ENCODE measurements around the gene WDR19. TPM values are rescaled to one million over a fixed set of nuclear protein-coding genes. Genes with fewer than 3 reads are reported as not detected.

Gene WDR19
- polyA plus RNA-seq, 1 of the 3 experiments (the other 2 are of a cell fraction): 23.3 TPM

DNA sequence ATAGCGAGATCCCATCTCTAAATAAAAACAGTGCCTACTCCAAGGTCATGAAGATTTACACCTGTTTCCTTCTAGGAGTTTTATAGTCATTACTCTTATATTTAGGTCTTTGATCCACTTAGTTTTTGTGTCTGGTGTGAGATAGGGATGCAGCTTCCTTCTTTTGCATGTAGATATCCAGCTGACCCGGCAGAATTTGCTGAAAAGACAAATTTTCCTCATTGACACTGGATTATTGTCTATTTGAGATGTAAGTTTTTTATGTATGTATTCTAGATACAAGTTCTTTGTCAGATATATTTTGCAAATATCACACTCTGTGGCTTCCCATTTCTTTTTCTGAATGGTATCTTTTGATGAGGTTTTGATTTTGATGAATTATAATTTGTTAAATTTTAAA lies 98.4 kb downstream of the WDR19 start (continued):
- TF ChIP-seq, protein P1, sequence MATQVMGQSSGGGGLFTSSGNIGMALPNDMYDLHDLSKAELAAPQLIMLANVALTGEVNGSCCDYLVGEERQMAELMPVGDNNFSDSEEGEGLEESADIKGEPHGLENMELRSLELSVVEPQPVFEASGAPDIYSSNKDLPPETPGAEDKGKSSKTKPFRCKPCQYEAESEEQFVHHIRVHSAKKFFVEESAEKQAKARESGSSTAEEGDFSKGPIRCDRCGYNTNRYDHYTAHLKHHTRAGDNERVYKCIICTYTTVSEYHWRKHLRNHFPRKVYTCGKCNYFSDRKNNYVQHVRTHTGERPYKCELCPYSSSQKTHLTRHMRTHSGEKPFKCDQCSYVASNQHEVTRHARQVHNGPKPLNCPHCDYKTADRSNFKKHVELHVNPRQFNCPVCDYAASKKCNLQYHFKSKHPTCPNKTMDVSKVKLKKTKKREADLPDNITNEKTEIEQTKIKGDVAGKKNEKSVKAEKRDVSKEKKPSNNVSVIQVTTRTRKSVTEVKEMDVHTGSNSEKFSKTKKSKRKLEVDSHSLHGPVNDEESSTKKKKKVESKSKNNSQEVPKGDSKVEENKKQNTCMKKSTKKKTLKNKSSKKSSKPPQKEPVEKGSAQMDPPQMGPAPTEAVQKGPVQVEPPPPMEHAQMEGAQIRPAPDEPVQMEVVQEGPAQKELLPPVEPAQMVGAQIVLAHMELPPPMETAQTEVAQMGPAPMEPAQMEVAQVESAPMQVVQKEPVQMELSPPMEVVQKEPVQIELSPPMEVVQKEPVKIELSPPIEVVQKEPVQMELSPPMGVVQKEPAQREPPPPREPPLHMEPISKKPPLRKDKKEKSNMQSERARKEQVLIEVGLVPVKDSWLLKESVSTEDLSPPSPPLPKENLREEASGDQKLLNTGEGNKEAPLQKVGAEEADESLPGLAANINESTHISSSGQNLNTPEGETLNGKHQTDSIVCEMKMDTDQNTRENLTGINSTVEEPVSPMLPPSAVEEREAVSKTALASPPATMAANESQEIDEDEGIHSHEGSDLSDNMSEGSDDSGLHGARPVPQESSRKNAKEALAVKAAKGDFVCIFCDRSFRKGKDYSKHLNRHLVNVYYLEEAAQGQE (IDR thresholded peaks at IDR 0.05; ENCODE audit: low read depth, low read length): no peak
- TF ChIP-seq EZH2phosphoT487 (IDR thresholded peaks at IDR 0.05; ENCODE audit: borderline replicate concordance, low read depth) (no peak), EP300 (IDR thresholded peaks at IDR 0.05; ENCODE audit: borderline replicate concordance in 1 of 2, low read depth in 1 of 2, low read length in 1 of 2) (no peak), RCOR1 (IDR thresholded peaks at IDR 0.05; ENCODE audit: low read length) (no peak), JUND (IDR thresholded peaks at IDR 0.05) (no peak), TCF12 (IDR thresholded peaks at IDR 0.05) (no peak), FOSL2 (IDR thresholded peaks at IDR 0.05; ENCODE audit: borderline replicate concordance, low read depth) (no peak), RXRA (IDR thresholded peaks at IDR 0.05; ENCODE audit: borderline replicate concordance, low read depth) (no peak), FOXJ3 (CRISPR knock-in tag; IDR thresholded peaks at IDR 0.05) (no peak)
- TF ChIP-seq, protein P2, sequence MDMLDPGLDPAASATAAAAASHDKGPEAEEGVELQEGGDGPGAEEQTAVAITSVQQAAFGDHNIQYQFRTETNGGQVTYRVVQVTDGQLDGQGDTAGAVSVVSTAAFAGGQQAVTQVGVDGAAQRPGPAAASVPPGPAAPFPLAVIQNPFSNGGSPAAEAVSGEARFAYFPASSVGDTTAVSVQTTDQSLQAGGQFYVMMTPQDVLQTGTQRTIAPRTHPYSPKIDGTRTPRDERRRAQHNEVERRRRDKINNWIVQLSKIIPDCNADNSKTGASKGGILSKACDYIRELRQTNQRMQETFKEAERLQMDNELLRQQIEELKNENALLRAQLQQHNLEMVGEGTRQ (IDR thresholded peaks at IDR 0.05; ENCODE audit: borderline replicate concordance, low read depth, low read length): no peak
- TF ChIP-seq, protein P3, sequence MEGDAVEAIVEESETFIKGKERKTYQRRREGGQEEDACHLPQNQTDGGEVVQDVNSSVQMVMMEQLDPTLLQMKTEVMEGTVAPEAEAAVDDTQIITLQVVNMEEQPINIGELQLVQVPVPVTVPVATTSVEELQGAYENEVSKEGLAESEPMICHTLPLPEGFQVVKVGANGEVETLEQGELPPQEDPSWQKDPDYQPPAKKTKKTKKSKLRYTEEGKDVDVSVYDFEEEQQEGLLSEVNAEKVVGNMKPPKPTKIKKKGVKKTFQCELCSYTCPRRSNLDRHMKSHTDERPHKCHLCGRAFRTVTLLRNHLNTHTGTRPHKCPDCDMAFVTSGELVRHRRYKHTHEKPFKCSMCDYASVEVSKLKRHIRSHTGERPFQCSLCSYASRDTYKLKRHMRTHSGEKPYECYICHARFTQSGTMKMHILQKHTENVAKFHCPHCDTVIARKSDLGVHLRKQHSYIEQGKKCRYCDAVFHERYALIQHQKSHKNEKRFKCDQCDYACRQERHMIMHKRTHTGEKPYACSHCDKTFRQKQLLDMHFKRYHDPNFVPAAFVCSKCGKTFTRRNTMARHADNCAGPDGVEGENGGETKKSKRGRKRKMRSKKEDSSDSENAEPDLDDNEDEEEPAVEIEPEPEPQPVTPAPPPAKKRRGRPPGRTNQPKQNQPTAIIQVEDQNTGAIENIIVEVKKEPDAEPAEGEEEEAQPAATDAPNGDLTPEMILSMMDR (IDR thresholded peaks at IDR 0.05): no peak

DNA sequence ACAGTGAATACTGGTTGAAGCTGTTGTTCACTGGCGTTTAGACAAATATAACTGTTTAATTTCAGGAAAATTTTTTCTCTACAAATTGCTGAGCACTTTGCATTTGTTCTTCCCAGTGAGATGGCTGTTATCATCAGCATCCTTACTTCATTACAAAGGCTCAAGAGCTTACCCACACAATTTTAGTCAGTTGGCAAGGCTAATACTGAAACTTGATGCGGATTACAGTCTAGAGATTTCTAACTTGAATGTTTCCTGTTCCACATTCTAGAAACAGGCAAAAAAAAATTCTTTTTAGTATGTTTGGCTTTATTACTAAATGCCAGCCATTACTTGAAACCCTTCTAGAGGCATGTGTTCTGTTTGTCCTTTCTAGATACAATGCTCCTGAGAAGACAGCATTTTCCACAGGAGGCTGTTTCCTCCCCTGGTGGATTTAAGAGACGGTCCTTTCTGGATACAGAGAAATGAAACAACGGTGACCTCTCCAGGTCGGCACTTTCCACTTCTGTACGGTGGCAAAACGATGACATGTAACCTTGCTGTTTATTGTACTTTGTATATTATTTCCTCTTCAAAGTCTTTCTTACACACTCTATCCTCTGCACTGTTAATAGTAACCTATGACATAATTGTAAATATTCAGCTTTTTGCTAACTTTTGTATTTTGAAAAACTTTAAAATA lies 102.9 kb downstream of the WDR19 start:
- DNase-seq: no peak
- Histone ChIP-seq H4K20me1 (ENCODE audit: insufficient read depth) (no peaks in the 10 kb centered on the region), H3K79me2 (ENCODE audit: insufficient read depth) (no peaks in the 10 kb centered on the region), H3K4me1 (ENCODE audit: control insufficient read depth in 1 of 2, insufficient read depth in 2 of 2, low read depth in 1 of 2, low read length in 1 of 2) (no peaks in the 10 kb centered on the region), H3F3A (replicated peaks; ENCODE audit: insufficient read depth) (no peaks in the 10 kb centered on the region), H3K27me3 (ENCODE audit: insufficient read depth) (no peaks in the 10 kb centered on the region), H3K27ac (ENCODE audit: low read depth in 2 of 2, low read length in 1 of 2) (no peak overlapping the region), H3K4me2 (no peak overlapping the region), H3K9ac (no peak overlapping the region), H3K9me2 (no peaks in the 10 kb centered on the region), H3K9me3 (no peaks in the 10 kb centered on the region), H2AFZ (ENCODE audit: low read depth) (no peak overlapping the region), H3K4me3 (ENCODE audit: low read depth in 2 of 2, low read length in 1 of 2) (no peak overlapping the region), H3K36me3 (replicated peaks in 1 of 2; ENCODE audit: control insufficient read depth in 1 of 2, insufficient read depth in 2 of 2, low read length in 1 of 2) (peaks cover 53 to 65% of the 10 kb centered on the region in 2 experiments)
- 86% methylated on average over 7 of the region's 7 CpGs for WGBS (ENCODE audit: low lambda C conversion rate)
- ChIA-PET POLR2A (no interaction called here), CTCF (interaction anchor here (0.7 to 1.1 kb wide), 2 partner anchors 15 to 20 kb away, joined by 3 read pairs; no protein-coding TSS in a partner anchor)
- TF ChIP-seq ELF1 (IDR thresholded peaks at IDR 0.05) (no peak), TEAD4 (IDR thresholded peaks at IDR 0.05; ENCODE audit: borderline replicate concordance, insufficient read depth) (no peak), POLR2AphosphoS5 (IDR thresholded peaks at IDR 0.05; ENCODE audit: low read depth, low read length) (no peak), RAD21 (IDR thresholded peaks at IDR 0.05; ENCODE audit: low read length) (no peak; the same call in 1 of the 2 replicates), NRF1 (IDR thresholded peaks at IDR 0.05; ENCODE audit: low read depth, low read length) (no peak), RFX5 (IDR thresholded peaks at IDR 0.05; ENCODE audit: low read length) (no peak), RCOR1 (IDR thresholded peaks at IDR 0.05; ENCODE audit: low read length) (no peak), JUND (IDR thresholded peaks at IDR 0.05) (no peak), TCF12 (IDR thresholded peaks at IDR 0.05) (no peak)
- TF ChIP-seq, protein P1 (IDR thresholded peaks at IDR 0.05; ENCODE audit: low read depth, low read length): no peak
- TF ChIP-seq, protein P3 (IDR thresholded peaks at IDR 0.05): no peak
